C4-2B (cell line): ENCODE results near the gene RB1.

ENCODE experiments used
- ZFX ChIP-seq: fragments of 450-650 bp; IDR thresholded peaks from 2 replicates; pipeline ENCODE4 v1.6.1; 2017
- TF ChIP-seq, protein P1 (sequence below): fragments of 450-650 bp; conservative IDR thresholded peaks from 2 replicates; pipeline ENCODE4 v1.5.1; 2017; ENCODE audit warnings: mild to moderate bottlenecking

GRCh38 chr13:48410199-48410598 is 106.6 kb downstream of the RB1 start:
- TF ChIP-seq, protein P1, sequence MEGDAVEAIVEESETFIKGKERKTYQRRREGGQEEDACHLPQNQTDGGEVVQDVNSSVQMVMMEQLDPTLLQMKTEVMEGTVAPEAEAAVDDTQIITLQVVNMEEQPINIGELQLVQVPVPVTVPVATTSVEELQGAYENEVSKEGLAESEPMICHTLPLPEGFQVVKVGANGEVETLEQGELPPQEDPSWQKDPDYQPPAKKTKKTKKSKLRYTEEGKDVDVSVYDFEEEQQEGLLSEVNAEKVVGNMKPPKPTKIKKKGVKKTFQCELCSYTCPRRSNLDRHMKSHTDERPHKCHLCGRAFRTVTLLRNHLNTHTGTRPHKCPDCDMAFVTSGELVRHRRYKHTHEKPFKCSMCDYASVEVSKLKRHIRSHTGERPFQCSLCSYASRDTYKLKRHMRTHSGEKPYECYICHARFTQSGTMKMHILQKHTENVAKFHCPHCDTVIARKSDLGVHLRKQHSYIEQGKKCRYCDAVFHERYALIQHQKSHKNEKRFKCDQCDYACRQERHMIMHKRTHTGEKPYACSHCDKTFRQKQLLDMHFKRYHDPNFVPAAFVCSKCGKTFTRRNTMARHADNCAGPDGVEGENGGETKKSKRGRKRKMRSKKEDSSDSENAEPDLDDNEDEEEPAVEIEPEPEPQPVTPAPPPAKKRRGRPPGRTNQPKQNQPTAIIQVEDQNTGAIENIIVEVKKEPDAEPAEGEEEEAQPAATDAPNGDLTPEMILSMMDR, result no peak
- no peak for TF ChIP-seq ZFX
